ENCODE measurements around the gene SCRG1. TPM values are rescaled to one million over a fixed set of nuclear protein-coding genes. Genes with fewer than 3 reads are reported as not detected.

Gene SCRG1
- polyA plus RNA-seq, 2 of the 4 experiments (the other 2 are of a cell fraction): not detected

DNA sequence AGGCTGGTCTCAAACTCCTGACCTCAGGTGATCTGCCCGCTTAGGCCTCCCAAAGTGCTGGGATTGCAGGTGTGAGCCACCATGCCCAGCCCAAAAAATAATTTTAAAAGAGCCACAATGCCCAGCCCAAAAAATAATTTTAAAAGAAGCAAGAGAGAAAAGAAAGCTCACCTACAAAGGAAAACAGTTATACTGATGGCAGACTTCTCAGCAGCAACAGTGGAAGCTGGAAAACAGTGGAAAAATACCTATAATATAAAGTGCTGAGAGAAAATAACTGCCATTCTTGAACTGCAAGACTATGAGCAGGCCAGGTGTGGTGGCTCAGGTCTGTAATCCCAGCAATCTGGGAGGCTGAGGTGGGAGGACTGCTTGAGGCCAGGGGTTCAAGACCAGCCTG, 51.4 kb downstream of the SCRG1 start:
- H3K4me2 ChIP-seq: no peak overlapping the region
- no peak for DNase-seq (ENCODE audit: low read depth in 1 of 2, low spot score in 1 of 2)
- H3K9me3 ChIP-seq: no peaks in the 10 kb centered on the region
- no peaks in the 10 kb centered on the region for H3K4me1 ChIP-seq
- ATAC-seq: no peak
- H3K4me3 ChIP-seq: no peak overlapping the region
- FAIRE-seq: no peak
- ChIA-PET POLR2A (interaction anchor here (1.2 kb wide), 1 partner anchor 13 kb away, joined by 5 read pairs; the partner anchor contains the start of gene HMGB2), CTCF (interaction anchor here (1.5 kb wide), 1 partner anchor 13 kb away, joined by 6 read pairs; no protein-coding TSS in a partner anchor)
- no peak for TF ChIP-seq HOXB5 (CRISPR knock-in tag; IDR thresholded peaks at IDR 0.05)
- TF ChIP-seq, protein P1, sequence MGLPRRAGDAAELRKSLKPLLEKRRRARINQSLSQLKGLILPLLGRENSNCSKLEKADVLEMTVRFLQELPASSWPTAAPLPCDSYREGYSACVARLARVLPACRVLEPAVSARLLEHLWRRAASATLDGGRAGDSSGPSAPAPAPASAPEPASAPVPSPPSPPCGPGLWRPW (IDR thresholded peaks at IDR 0.05): no peak
- no peak for TF ChIP-seq CBX8 (IDR thresholded peaks at IDR 0.05)
- no peak for TF ChIP-seq TFCP2L1 (CRISPR knock-in tag; IDR thresholded peaks at IDR 0.05)
- TF ChIP-seq POLR2A (IDR thresholded peaks at IDR 0.05; ENCODE audit: low read length): no peak
- no peak for TF ChIP-seq KDM1A (IDR thresholded peaks at IDR 0.05; ENCODE audit: low read depth)
- no peak for TF ChIP-seq CHD4 (IDR thresholded peaks at IDR 0.05; ENCODE audit: borderline replicate concordance)
- TF ChIP-seq, protein P2, sequence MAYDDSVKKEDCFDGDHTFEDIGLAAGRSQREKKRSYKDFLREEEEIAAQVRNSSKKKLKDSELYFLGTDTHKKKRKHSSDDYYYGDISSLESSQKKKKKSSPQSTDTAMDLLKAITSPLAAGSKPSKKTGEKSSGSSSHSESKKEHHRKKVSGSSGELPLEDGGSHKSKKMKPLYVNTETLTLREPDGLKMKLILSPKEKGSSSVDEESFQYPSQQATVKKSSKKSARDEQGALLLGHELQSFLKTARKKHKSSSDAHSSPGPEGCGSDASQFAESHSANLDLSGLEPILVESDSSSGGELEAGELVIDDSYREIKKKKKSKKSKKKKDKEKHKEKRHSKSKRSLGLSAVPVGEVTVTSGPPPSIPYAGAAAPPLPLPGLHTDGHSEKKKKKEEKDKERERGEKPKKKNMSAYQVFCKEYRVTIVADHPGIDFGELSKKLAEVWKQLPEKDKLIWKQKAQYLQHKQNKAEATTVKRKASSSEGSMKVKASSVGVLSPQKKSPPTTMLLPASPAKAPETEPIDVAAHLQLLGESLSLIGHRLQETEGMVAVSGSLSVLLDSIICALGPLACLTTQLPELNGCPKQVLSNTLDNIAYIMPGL (CRISPR knock-in tag; IDR thresholded peaks at IDR 0.05; ENCODE audit: borderline replicate concordance): no peak
- TF ChIP-seq, protein P3, sequence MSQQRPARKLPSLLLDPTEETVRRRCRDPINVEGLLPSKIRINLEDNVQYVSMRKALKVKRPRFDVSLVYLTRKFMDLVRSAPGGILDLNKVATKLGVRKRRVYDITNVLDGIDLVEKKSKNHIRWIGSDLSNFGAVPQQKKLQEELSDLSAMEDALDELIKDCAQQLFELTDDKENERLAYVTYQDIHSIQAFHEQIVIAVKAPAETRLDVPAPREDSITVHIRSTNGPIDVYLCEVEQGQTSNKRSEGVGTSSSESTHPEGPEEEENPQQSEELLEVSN (IDR thresholded peaks at IDR 0.05; ENCODE audit: borderline replicate concordance, low read depth): no peak
- TF ChIP-seq PHF8 (IDR thresholded peaks at IDR 0.05; ENCODE audit: borderline replicate concordance, low read depth): no peak
- no peak for TF ChIP-seq RAD21 (conservative IDR thresholded peaks at IDR 0.05 in 1 of 2, IDR thresholded peaks at IDR 0.05 in 1 of 2)
- H3K27ac ChIP-seq: no peak overlapping the region
- 94% methylated on average over 1 of the region's 1 CpG for WGBS (ENCODE audit: missing lambda C conversion rate)

DNA sequence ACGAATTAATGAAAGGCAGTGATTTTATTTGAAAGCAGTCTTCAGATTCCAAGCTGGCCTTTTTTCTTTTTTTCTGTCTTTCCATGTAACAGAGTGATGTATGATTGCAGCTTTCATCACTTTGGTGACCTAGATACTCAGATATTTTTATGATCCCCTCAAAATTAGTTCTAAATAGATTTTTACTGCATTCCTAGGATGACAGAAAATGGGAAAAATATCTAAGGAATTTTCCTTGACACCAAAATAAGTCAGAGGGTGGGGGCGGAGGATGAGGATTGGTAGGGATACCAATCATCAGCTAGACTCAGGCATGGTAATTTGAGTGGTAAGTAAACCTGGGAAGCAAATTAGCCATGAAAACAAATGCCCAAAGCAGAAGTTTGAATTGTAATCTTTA, 52.8 kb downstream of the SCRG1 start:
- Histone ChIP-seq H3K4me3 (no peak overlapping the region), H3K4me2 (no peak overlapping the region), H3K9me3 (no peaks in the 10 kb centered on the region), H3K27ac (no peak overlapping the region), H3K4me1 (no peaks in the 10 kb centered on the region)
- no peak for TF ChIP-seq NPAS2 (CRISPR knock-in tag; IDR thresholded peaks at IDR 0.05; ENCODE audit: borderline replicate concordance)
- TF ChIP-seq HOXB13 (CRISPR knock-in tag; IDR thresholded peaks at IDR 0.05; ENCODE audit: low read depth): no peak
- TF ChIP-seq, protein P4, sequence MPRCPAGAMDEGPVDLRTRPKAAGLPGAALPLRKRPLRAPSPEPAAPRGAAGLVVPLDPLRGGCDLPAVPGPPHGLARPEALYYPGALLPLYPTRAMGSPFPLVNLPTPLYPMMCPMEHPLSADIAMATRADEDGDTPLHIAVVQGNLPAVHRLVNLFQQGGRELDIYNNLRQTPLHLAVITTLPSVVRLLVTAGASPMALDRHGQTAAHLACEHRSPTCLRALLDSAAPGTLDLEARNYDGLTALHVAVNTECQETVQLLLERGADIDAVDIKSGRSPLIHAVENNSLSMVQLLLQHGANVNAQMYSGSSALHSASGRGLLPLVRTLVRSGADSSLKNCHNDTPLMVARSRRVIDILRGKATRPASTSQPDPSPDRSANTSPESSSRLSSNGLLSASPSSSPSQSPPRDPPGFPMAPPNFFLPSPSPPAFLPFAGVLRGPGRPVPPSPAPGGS (IDR thresholded peaks at IDR 0.05): no peak
- TF ChIP-seq POLR2A (IDR thresholded peaks at IDR 0.05; ENCODE audit: low read length): no peak
- TF ChIP-seq RAD21 (conservative IDR thresholded peaks at IDR 0.05 in 1 of 2, IDR thresholded peaks at IDR 0.05 in 1 of 2): no peak
- TF ChIP-seq, protein P5, sequence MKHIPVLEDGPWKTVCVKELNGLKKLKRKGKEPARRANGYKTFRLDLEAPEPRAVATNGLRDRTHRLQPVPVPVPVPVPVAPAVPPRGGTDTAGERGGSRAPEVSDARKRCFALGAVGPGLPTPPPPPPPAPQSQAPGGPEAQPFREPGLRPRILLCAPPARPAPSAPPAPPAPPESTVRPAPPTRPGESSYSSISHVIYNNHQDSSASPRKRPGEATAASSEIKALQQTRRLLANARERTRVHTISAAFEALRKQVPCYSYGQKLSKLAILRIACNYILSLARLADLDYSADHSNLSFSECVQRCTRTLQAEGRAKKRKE (CRISPR knock-in tag; IDR thresholded peaks at IDR 0.05; ENCODE audit: low read depth): no peak
- no peak for TF ChIP-seq PHF8 (IDR thresholded peaks at IDR 0.05; ENCODE audit: borderline replicate concordance, low read depth)
- TF ChIP-seq JUNB (IDR thresholded peaks at IDR 0.05): no peak
- no peak for TF ChIP-seq RARB (CRISPR knock-in tag; IDR thresholded peaks at IDR 0.05)
- TF ChIP-seq EHF (CRISPR knock-in tag; IDR thresholded peaks at IDR 0.05): no peak
- no peak for TF ChIP-seq HOXB5 (CRISPR knock-in tag; IDR thresholded peaks at IDR 0.05)
- TF ChIP-seq HOXA7 (CRISPR knock-in tag; IDR thresholded peaks at IDR 0.05): no peak
- no peak for TF ChIP-seq CBX2 (IDR thresholded peaks at IDR 0.05; ENCODE audit: borderline replicate concordance, low read depth)
- no peak for TF ChIP-seq HEYL (CRISPR knock-in tag; IDR thresholded peaks at IDR 0.05)
- no peak for TF ChIP-seq EP300 (IDR thresholded peaks at IDR 0.05)
- no peak for TF ChIP-seq JUN (IDR thresholded peaks at IDR 0.05)
- no peak for ATAC-seq
- no peak for DNase-seq (ENCODE audit: low read depth in 1 of 2, low spot score in 1 of 2)
- POLR2A ChIA-PET: interaction anchor here (2.0 kb wide), 1 partner anchor 12 kb away, joined by 8 read pairs; the partner anchor contains the start of gene HMGB2
- 45% methylated on average over 2 of the region's 2 CpGs for WGBS (ENCODE audit: missing lambda C conversion rate)
- FAIRE-seq: no peak
- CTCF ChIA-PET: interaction anchor here (0.8 to 1.5 kb wide), 3 partner anchors 9 to 74 kb away, joined by 3 to 5 read pairs (median 4); no protein-coding TSS in a partner anchor

Measured in A549 (cell line).